OCI-M1 (cell line): ENCODE measurements around the gene CAP1.
"Not testable (repeated sequence)": the region's sequence is repeated elsewhere in the genome, so short reads cannot be mapped to it uniquely, and the experiment has no call there.

Experiments
- DNase-seq: peaks from one replicate; lab custom pipeline; 2025; lab: John Stamatoyannopoulos, UW

Gene CAP1

DNA sequence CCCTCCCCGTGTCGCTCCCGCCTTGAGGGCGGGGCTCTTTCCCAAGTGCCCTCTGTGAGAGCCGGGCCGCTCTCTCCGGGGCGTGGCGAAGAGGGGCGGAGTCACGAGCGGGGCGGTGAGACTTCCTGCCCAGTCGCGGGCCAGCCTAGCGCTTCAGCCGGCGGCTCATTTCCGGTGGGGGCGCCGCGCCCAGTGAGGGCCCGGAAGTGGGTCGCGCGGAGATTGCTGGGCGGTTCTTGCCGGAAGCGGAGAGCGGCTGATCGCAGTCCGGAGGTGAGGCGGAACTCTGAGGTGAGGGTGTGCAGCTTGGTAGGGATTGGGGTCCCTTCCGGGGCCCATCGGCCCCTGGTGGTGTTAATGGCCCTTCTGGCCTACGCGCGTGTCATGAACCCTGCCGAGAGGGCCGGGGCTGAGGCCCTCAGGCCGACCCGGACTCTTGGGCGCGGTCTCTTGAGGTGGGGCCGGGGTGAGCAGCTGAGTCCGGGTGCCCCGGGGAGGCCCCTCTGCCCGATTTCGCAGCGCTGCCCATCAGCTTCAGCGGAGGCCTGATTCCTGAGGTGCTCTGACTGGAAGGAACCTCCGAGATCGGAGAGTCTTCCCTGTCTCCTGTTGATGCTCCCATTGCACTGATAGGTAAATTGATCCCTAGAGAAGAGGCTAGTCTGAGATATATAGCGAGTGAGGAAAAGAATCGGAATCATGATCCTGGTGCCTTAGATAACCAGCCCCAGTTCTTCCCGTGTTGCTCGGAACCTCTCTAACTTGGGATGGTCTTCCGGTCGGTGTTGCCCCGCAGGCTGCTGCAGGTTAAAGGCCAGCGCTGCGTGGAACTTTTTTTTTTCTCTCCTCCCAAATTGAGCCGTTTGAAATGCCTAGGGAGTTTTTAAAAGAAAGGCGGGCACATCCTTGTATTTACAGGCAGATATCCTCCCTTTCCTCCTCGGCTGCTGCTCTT lies at the start of gene CAP1:
Gene CAP1, plus strand, starts transcription at position 219 of the 955 bp plus-strand sequence. CDS start 18,618 bp downstream, outside the sequence.
- peak; percentile 99 for DNase-seq

- no peak for DNase-seq
Measured at GRCh38 chr1:39992234-39992633, 48.3 kb upstream of the CAP1 start.

- DNase-seq = no peak
Measured at GRCh38 chr1:39992888-39993287, 47.6 kb upstream of the CAP1 start.

- DNase-seq = no peak
Measured at GRCh38 chr1:39995973-39996393, 44.5 kb upstream of the CAP1 start.

GRCh38 chr1:39996396-39997004 lies 44.0 kb upstream of the CAP1 start:
- no peak for DNase-seq

- no peak for DNase-seq
Measured at GRCh38 chr1:40001456-40001855, 39.1 kb upstream of the CAP1 start.

GRCh38 chr1:40003156-40004093 lies 37.1 kb upstream of the CAP1 start:
- DNase-seq = no peak

GRCh38 chr1:40004857-40005256 lies 35.7 kb upstream of the CAP1 start:
- no peak for DNase-seq

GRCh38 chr1:40007481-40008034 lies 33.0 kb upstream of the CAP1 start:
- not testable (repeated sequence) for DNase-seq

- DNase-seq = no peak
Measured at GRCh38 chr1:40011198-40011597, 29.3 kb upstream of the CAP1 start.

- DNase-seq = peak; percentile 34
Measured at GRCh38 chr1:40014253-40014706, 26.2 kb upstream of the CAP1 start.

- no peak for DNase-seq
Measured at GRCh38 chr1:40014812-40015594, 25.5 kb upstream of the CAP1 start.

- no peak for DNase-seq
Measured at GRCh38 chr1:40017951-40018575, 22.5 kb upstream of the CAP1 start.

DNA sequence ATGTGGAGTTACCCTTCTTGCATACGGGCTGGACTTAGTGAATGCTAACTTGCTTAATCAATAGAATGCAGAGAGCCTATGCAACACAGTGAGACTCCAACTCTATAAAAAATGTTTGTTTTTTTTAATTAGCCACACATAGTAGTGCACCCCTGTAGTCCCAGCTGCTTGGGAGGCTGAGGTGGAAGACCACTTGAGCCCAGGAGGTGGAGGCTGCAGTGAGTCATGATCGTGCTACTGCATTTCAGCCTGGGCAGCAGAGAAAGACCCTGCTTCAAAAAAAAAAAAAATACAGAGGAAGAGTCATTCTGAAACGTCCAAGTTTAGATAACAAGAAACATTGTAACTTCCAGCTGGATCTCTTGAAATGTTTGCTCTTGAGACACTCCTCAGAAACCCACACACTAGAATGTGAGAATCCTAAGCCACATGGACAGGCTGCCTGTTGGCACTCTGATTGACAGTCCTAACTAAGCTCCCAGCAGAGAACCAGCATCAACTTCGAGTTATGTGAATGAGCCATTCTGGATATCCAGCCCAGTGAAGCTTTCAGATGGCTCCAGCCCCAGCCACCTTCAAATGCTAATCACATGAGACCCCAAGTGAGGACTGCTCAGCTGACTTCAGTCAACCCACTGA lies 20.0 kb upstream of the CAP1 start:
- no peak for DNase-seq

DNA sequence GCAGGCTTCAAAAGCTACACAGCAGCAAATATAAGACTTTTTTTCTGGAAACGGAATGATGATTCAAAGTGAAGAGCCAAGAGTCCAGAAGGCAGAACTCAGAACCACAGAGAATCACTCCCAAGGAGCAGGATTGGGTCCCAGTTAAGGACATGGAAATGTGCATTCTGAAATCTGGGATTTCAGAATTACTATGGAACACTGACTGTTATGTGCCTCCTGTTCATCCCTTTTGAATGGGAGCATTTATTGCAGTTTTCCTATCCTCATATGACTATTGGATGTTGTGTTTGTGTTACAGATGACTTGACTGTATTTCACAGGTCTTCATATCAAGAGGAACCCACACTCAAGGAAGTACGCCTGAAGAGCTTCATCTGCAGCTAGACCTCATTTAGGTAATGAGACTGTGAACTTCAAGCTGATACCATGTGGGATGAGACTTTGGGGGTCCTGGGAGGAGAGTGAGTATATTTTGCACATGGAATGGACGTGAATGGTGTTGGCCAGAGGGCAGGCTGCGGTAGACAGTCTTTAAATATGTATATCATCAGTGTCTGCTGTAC lies 17.1 kb upstream of the CAP1 start:
- no peak for DNase-seq

DNA sequence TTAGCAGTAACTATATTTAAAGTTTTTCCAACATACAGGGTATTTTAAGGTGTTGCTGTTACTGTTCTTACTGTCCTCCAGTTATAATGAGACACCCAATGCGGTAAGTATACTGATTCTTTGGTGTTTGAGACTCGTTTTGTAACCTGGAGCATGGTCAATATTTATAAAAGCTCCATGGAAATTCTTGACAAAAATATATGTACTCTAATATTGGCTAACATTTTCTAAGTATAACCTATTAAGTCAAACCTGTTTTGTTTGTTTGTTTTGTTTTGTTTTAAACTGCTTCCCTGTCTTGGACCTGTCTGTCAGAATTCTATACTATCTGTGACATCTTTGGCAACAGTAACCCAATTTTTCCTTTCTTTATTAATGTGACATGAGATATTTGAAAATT lies 15.9 kb upstream of the CAP1 start:
- no peak for DNase-seq

- DNase-seq = no peak
Measured at GRCh38 chr1:40027647-40028046, 12.9 kb upstream of the CAP1 start.

- DNase-seq = peak; percentile 71
Measured at GRCh38 chr1:40029608-40030007, 10.9 kb upstream of the CAP1 start.

DNA sequence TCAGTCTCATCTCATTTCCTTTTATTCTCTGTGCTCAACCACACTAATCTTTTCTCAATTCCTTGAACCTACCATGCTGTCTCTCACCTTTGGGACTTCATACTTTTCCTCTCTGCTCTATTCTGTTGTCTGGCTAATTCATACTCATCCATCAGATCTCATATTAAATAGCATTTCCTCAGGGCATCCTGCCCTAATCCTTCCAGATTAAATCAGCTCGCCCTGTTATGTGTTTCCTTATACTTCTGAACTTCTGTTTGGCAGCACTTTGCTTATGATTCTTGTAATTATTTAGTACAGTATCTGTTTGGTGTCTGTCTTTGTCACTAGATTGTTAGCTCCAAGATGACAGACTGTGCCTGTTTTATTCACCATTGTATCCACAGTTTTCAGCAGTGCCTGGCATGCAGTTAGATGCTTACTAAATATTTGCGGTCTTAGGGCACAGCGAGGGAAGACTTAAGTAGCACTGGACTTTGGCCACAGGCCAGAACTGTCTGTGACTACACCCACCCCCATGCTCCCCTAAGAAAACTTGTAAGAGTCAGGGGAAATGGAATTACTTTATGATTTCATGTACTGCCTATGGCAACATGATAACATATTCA lies 9.9 kb upstream of the CAP1 start:
- no peak for DNase-seq
